ENCODE data around the gene KIAA1755. TPM values are rescaled to one million over a fixed set of nuclear protein-coding genes. Genes with fewer than 3 reads are reported as not detected.

Gene KIAA1755
- total and polyA plus RNA-seq, 9 of the 15 experiments (the other 6 are each of a cell fraction or from before 2014, with no cell fraction given) = not detected

- Histone ChIP-seq H3K4me2 (ENCODE audit: insufficient read depth, low read length) (no peak overlapping the region), H3K4me1 (replicated peaks in 1 of 2; ENCODE audit: control insufficient read depth in 2 of 2, insufficient read depth in 2 of 2, low read length in 2 of 2) (no peaks in the 10 kb centered on the region; a peak in 1 of 5 replicates), H3K79me2 (ENCODE audit: control insufficient read depth, insufficient read depth, low read length) (no peaks in the 10 kb centered on the region), H3K36me3 (ENCODE audit: control insufficient read depth, insufficient read depth, low read length) (no peaks in the 10 kb centered on the region), H3K9ac (ENCODE audit: insufficient read depth in 1 of 2, low read depth in 2 of 2, low read length in 2 of 2) (no peak overlapping the region), H3K4me3 (no peak overlapping the region), H3K27ac (ENCODE audit: extremely low read depth, low read depth, low read length) (no peak overlapping the region), H3K27me3 (ENCODE audit: control insufficient read depth in 2 of 2, insufficient read depth in 2 of 2, low read length in 2 of 2) (peaks cover 3 to 28% of the 10 kb centered on the region in 2 experiments; a peak in 2 of 5 replicates), H3K9me3 (replicated peaks; ENCODE audit: control insufficient read depth, insufficient read depth, low read depth, low read length) (no peaks in the 10 kb centered on the region), H3K9me1 (ENCODE audit: control insufficient read depth, insufficient read depth, low read length) (no peaks in the 10 kb centered on the region), H2AFZ (ENCODE audit: low read depth, low read length) (no peak overlapping the region), H4K20me1 (replicated peaks; ENCODE audit: control insufficient read depth, insufficient read depth, low read length) (no peaks in the 10 kb centered on the region)
- BruUV-seq (replicated peaks) = no TSS peak
- FAIRE-seq (no peak), DNase-seq (ENCODE audit: extremely low read depth in 1 of 4, low spot score in 3 of 4) (no peak), ATAC-seq (no peak)
- CTCF ChIA-PET (ENCODE audit: low intra/inter-chr PET ratio) = no interaction called here
- intact Hi-C loops (cut with micrococcal nuclease) = no loop called here
- in situ Hi-C loops (cut with MboI) = no loop called here
- WGBS (ENCODE audit: insufficient coverage, low coverage, missing lambda C conversion rate) = 17% methylated on average over 5 of the region's 5 CpGs
- POLR2A ChIA-PET = interaction anchor here (0.6 kb wide), 2 partner anchors 111 to 164 kb away, joined by 3 read pairs; no protein-coding TSS in a partner anchor
- TF ChIP-seq ZNF589 (CRISPR knock-in tag; IDR thresholded peaks at IDR 0.05; ENCODE audit: low read depth) = no peak
- TF ChIP-seq ZBTB40 (IDR thresholded peaks at IDR 0.05) = no peak
- no peak for TF ChIP-seq ZBTB40 (CRISPR knock-in tag; IDR thresholded peaks at IDR 0.05)
- TF ChIP-seq ZNF507 (tag; conservative IDR thresholded peaks at IDR 0.05) = no peak
- no peak for TF ChIP-seq BRF1 (IDR thresholded peaks at IDR 0.05; ENCODE audit: borderline replicate concordance, extremely low read depth, insufficient read length)
- no peak for TF ChIP-seq XRCC5 (IDR thresholded peaks at IDR 0.05; ENCODE audit: low read depth, low read length)
- no peak for TF ChIP-seq CHD4 (IDR thresholded peaks at IDR 0.05; ENCODE audit: insufficient read depth, insufficient replicate concordance, low read depth, low read length, poor library complexity, severe bottlenecking)
- no peak for TF ChIP-seq TSC22D4 (tag; IDR thresholded peaks at IDR 0.05)
- no peak for TF ChIP-seq NCOA6 (IDR thresholded peaks at IDR 0.05)
- TF ChIP-seq ZFP36 (IDR thresholded peaks at IDR 0.05; ENCODE audit: low read depth, low read length, partially characterized antibody) = no peak
- TF ChIP-seq HDAC3 (IDR thresholded peaks at IDR 0.05; ENCODE audit: borderline replicate concordance, partially characterized antibody) = no peak
- TF ChIP-seq PHF21A (IDR thresholded peaks at IDR 0.05; ENCODE audit: borderline replicate concordance, low read depth) = no peak
- TF ChIP-seq MBD2 (IDR thresholded peaks at IDR 0.05; ENCODE audit: borderline replicate concordance, low read depth) = no peak
- no peak for TF ChIP-seq ZNF24 (IDR thresholded peaks at IDR 0.05)
- no peak for TF ChIP-seq SP1 (CRISPR knock-in tag; IDR thresholded peaks at IDR 0.05)
These were observed 16.8 kb upstream of the KIAA1755 start for GRCh38 chr20:38277285-38277684.

Data from K562 (cell line).